GM18868 (cell line): ENCODE results near the gene HCFC1R1.

Experiments used
- ATAC-seq: cut with Tn5 transposase; IDR thresholded peaks from one replicate; pipeline ENCODE4 v1.9.1; 2021; ENCODE audit warnings: mild to moderate bottlenecking, moderate library complexity; ENCODE audit not compliant: unreplicated experiment

Gene HCFC1R1

GRCh38 chr16:3003582-3004270, 20.0 kb downstream of the HCFC1R1 start:
- ATAC-seq: peak; percentile 97

- no peak for ATAC-seq
These were observed 22.4 kb downstream of the HCFC1R1 start for GRCh38 chr16:3001316-3001715.

- no peak for ATAC-seq
These were observed 23.2 kb downstream of the HCFC1R1 start for GRCh38 chr16:3000540-3000939.

- no peak for ATAC-seq
These were observed 23.8 kb downstream of the HCFC1R1 start for GRCh38 chr16:2999929-3000328.

GRCh38 chr16:2996298-2996697, 27.4 kb downstream of the HCFC1R1 start:
- ATAC-seq: no peak

- no peak for ATAC-seq
These were observed 31.2 kb downstream of the HCFC1R1 start for GRCh38 chr16:2992383-2993081.

- no peak for ATAC-seq
These were observed 32.0 kb downstream of the HCFC1R1 start for GRCh38 chr16:2991566-2992261.

GRCh38 chr16:2990891-2991290, 32.9 kb downstream of the HCFC1R1 start:
- no peak for ATAC-seq

- no peak for ATAC-seq
These were observed 35.1 kb downstream of the HCFC1R1 start for GRCh38 chr16:2988590-2989099.

GRCh38 chr16:2987833-2988232, 35.9 kb downstream of the HCFC1R1 start:
- ATAC-seq: no peak

- ATAC-seq: no peak
These were observed 36.5 kb downstream of the HCFC1R1 start for GRCh38 chr16:2987286-2987685.

GRCh38 chr16:2986623-2987188, 37.0 kb downstream of the HCFC1R1 start:
- ATAC-seq: no peak

- ATAC-seq: no peak
These were observed 37.8 kb downstream of the HCFC1R1 start for GRCh38 chr16:2985893-2986355.

- no peak for ATAC-seq
These were observed 38.3 kb downstream of the HCFC1R1 start for GRCh38 chr16:2985462-2985861.

GRCh38 chr16:2983706-2984136, 40.0 kb downstream of the HCFC1R1 start:
- no peak for ATAC-seq

GRCh38 chr16:2982402-2982801, 41.3 kb downstream of the HCFC1R1 start:
- no peak for ATAC-seq

GRCh38 chr16:2981899-2982250, 41.9 kb downstream of the HCFC1R1 start:
- ATAC-seq: no peak

GRCh38 chr16:2981177-2981898, 42.4 kb downstream of the HCFC1R1 start:
- ATAC-seq: no peak

GRCh38 chr16:2980227-2981176, 43.2 kb downstream of the HCFC1R1 start, which contains the start of gene PKMYT1:
TSS of gene PKMYT1 (minus strand) at chr16:2980446. CDS start at chr16:2979657, 789 bp downstream.
- peak; percentile 71 for ATAC-seq
